GM23248 (cell line): ENCODE results near the gene CCDC171.

Experiments used
- EZH2 ChIP-seq: fragments of 200-600 bp; sonication (generic); IDR thresholded peaks from 2 replicates; pipeline ENCODE4 v1.6.1; 2018; ENCODE audit warnings: antibody characterized with exemption, mild to moderate bottlenecking; ENCODE audit not compliant: insufficient read depth, poor library complexity, severe bottlenecking
- EZH2phosphoT487 ChIP-seq: fragments of 200-600 bp; sonication (generic); IDR thresholded peaks from 2 replicates; pipeline ENCODE4 v1.6.1; 2018; ENCODE audit warnings: antibody characterized with exemption, moderate library complexity, mild to moderate bottlenecking, low read depth; ENCODE audit not compliant: insufficient read depth

DNA sequence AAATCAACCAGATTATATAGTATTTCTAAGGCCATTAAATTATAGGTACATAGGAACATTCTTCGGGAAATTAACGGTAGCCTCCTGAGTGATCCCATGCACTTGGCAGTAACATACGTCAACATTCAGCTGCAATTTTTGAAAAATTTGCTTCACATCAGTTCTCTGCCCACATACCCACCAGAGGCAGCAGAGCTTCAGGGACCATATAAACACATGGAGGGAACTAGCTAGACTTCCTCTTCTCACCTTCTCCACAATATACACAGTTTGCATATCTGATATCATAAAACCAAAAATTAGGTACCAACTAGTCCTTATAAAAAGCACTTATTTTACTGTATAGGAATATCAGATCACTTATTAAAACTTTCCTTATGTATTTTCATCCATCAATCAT lies 46.9 kb upstream of the CCDC171 start:
- TF ChIP-seq EZH2 = no peak
- no peak for TF ChIP-seq EZH2phosphoT487
